SH-SY5Y (cell line): ENCODE measurements around the gene ULK4.

Source experiments
- GATA2 ChIP-seq: IDR thresholded peaks from 2 replicates; pipeline ENCODE4 v1.6.1; 2011; ENCODE audit warnings: mild to moderate bottlenecking, low read depth, low read length
- GATA3 ChIP-seq: IDR thresholded peaks from 2 replicates; pipeline ENCODE4 v1.6.1; 2011; ENCODE audit warnings: low read depth, mild to moderate bottlenecking, low read length, moderate library complexity

GRCh38 chr3:41219424-41219823 lies 742.5 kb downstream of the ULK4 start:
- TF ChIP-seq GATA3 (no peak), GATA2 (no peak)
